Activated CD4-positive, alpha-beta T cell treated with anti-CD3 and anti-CD28 coated beads, Interleukin-2, amount 10 ng/mL, durations not matched to agents 24 days and 14 days (primary cell): ENCODE measurements around the gene MMGT1. TPM values are rescaled to one million over a fixed set of nuclear protein-coding genes. Genes with fewer than 3 reads are reported as not detected.

ENCODE experiments used
- total RNA-seq: library from RNA; stranded (reverse); gene quantifications from 2 replicates; pipeline ENCODE4 v1.2.3, GENCODE V29; 2022

Gene MMGT1
- total RNA-seq, 1 donor from 2014 or later, result 27.4 TPM

Other genes starting within 250 kb of the MMGT1 start
- not detected in 2 replicates for gene CT45A3, start 205.8 kb downstream of the MMGT1 start, total RNA-seq
- not detected in 2 replicates for gene CT45A5, start 188.5 kb downstream of the MMGT1 start, total RNA-seq
- not detected in 2 replicates for gene CT45A6, start 171.2 kb downstream of the MMGT1 start, total RNA-seq
- gene CT45A2, start 154.0 kb downstream of the MMGT1 start, total RNA-seq, result not detected in 2 replicates
- not detected in 2 replicates for gene CT45A7, start 136.7 kb downstream of the MMGT1 start, total RNA-seq
- gene CT45A8, start 119.5 kb downstream of the MMGT1 start, total RNA-seq, result not detected in 2 replicates
- not detected in 2 replicates for gene CT45A9, start 102.2 kb downstream of the MMGT1 start, total RNA-seq
- not detected in 2 replicates for gene CT45A10, start 80.5 kb downstream of the MMGT1 start, total RNA-seq
- not detected in 2 replicates for gene SAGE1, start 80.3 kb downstream of the MMGT1 start, total RNA-seq
- gene SLC9A6, start 11.4 kb upstream of the MMGT1 start, total RNA-seq, result 10.9 and 12.4 TPM in 2 replicates
- gene FHL1, start 173.5 kb upstream of the MMGT1 start, total RNA-seq, result 14.0 and 15.2 TPM in 2 replicates